HCT116 (cell line): ENCODE measurements around the gene CFAP61. TPM values are rescaled to one million over a fixed set of nuclear protein-coding genes. Genes with fewer than 3 reads are reported as not detected.

Experiments used
- ATAC-seq: fragments of 200-7000 bp; cut with Tn5 transposase; 2 replicates; pipeline ENCODE4 v1.9.1; 2020; ENCODE audit warnings: mild to moderate bottlenecking, moderate library complexity
- BruUV-seq: library from RNA; stranded (reverse); fragments of 400-500 nt; replicated peaks from 2 replicates; lab custom pipeline; 2021; lab: Mats Ljungman, UMichigan
- CTCF ChIA-PET: fragments of 300-600 bp; sonication (Branson Sonifier 250); formaldehyde crosslinking; loops from one replicate; lab custom pipeline; 2021; ENCODE audit warnings: antibody characterized with exemption; lab: Charles Lee
- POLR2A ChIA-PET: fragments of 300-600, 350-600 bp; sonication (Branson Sonifier 250); formaldehyde crosslinking; loops from one replicate; lab custom pipeline; 2021; ENCODE audit warnings: antibody characterized with exemption; lab: Charles Lee
- RAD21 ChIA-PET, 2 experiments: fragments of 300-600 bp; sonication (Branson Sonifier 250); formaldehyde crosslinking; loops; one replicate each; lab custom pipeline; 2023; ENCODE audit warnings: low total read pairs in 2 of 2; ENCODE audit not compliant: uncharacterized antibody in 2 of 2, unreplicated experiment in 2 of 2, low non-redundant PET in 1 of 2; lab: Charles Lee
- DNase-seq: peaks from one replicate; pipeline ENCODE4 v3.0.0-alpha.2; 2010; ENCODE audit warnings: low read depth, low spot score
- H2AFZ ChIP-seq: fragments of 200-600 bp; shearing (Covaris generic), sonication (generic); 2 replicates; pipeline ENCODE4 v1.6.1; 2017; ENCODE audit warnings: low read depth, mixed run types, mixed read lengths, antibody characterized with exemption, low read length; ENCODE audit not compliant: poor library complexity, severe bottlenecking
- H3K27ac ChIP-seq: 2 replicates; pipeline ENCODE4 v1.5.1; 2012; ENCODE audit warnings: low read depth, low read length
- H3K27me3 ChIP-seq: fragments of 200-600 bp; sonication (generic); 2 replicates; pipeline ENCODE4 v1.6.1; 2016; ENCODE audit warnings: mixed run types, low read length, mixed read lengths; ENCODE audit not compliant: insufficient read depth
- H3K36me3 ChIP-seq, 2 experiments: fragments of 200-500 bp in 1 of 2; fragments of 200-600 bp in 1 of 2; sonication (Bioruptor generic) in 1 of 2; sonication (generic) in 1 of 2; 2 replicates each; pipeline versions ENCODE4 v1.5.1 to v1.6.1; 2014 to 2016; ENCODE audit warnings: low read length in 2 of 2, inconsistent platforms in 1 of 2, mixed read lengths in 1 of 2, mixed run types in 1 of 2; ENCODE audit not compliant: insufficient read depth in 2 of 2, control insufficient read depth in 1 of 2
- H3K4me1 ChIP-seq, 2 experiments: fragments of 200-600 bp in 1 of 2; sonication (generic) in 1 of 2; 2 replicates each; pipeline versions ENCODE4 v1.5.1 to v1.6.1; 2012 to 2017; ENCODE audit warnings: low read length in 2 of 2, inconsistent platforms in 1 of 2, mild to moderate bottlenecking in 1 of 2, mixed read lengths in 1 of 2, mixed run types in 1 of 2, moderate library complexity in 1 of 2; ENCODE audit not compliant: insufficient read depth in 2 of 2, control insufficient read depth in 1 of 2
- H3K4me2 ChIP-seq: fragments of 200-600 bp; sonication (generic); 2 replicates; pipeline ENCODE4 v1.6.1; 2017; ENCODE audit warnings: mixed run types, low read length, mixed read lengths
- H3K4me3 ChIP-seq, 2 experiments: fragments of 200-600 bp in 1 of 2; sonication (generic) in 1 of 2; replicated peaks in 1 of 2; 2 replicates each; pipeline ENCODE4 v1.5.1; 2011 to 2016; ENCODE audit warnings: low read length in 2 of 2, control low read depth in 1 of 2, low read depth in 1 of 2, mild to moderate bottlenecking in 1 of 2, mixed read lengths in 1 of 2, mixed run types in 1 of 2
- H3K79me2 ChIP-seq: fragments of 200-600 bp; sonication (generic); 2 replicates; pipeline ENCODE4 v1.6.1; 2017; ENCODE audit warnings: mild to moderate bottlenecking, mixed run types, low read length, moderate library complexity, mixed read lengths; ENCODE audit not compliant: insufficient read depth
- H3K9ac ChIP-seq: fragments of 200-600 bp; sonication (generic); 2 replicates; pipeline ENCODE4 v1.6.1; 2016; ENCODE audit warnings: low read length, mixed read lengths
- H3K9me2 ChIP-seq: fragments of 200-600 bp; sonication (generic), shearing (Covaris generic); 2 replicates; pipeline ENCODE4 v1.6.1; 2017; ENCODE audit warnings: mixed run types, mild to moderate bottlenecking, moderate library complexity; ENCODE audit not compliant: insufficient read depth
- H3K9me3 ChIP-seq, 2 experiments: fragments of 200-500 bp in 1 of 2; fragments of 200-600 bp in 1 of 2; sonication (Bioruptor generic) in 1 of 2; sonication (generic) in 1 of 2; 2 replicates each; pipeline ENCODE4 v1.6.1; 2014 to 2017; ENCODE audit warnings: low read length in 2 of 2, mixed read lengths in 2 of 2, inconsistent platforms in 1 of 2, low read depth in 1 of 2, mild to moderate bottlenecking in 1 of 2, mixed run types in 1 of 2, moderate library complexity in 1 of 2; ENCODE audit not compliant: control insufficient read depth in 1 of 2, insufficient read depth in 1 of 2
- H4K20me1 ChIP-seq: fragments of 200-600 bp; sonication (generic), shearing (Covaris generic); 2 replicates; pipeline ENCODE4 v1.6.1; 2017; ENCODE audit warnings: mixed run types, mild to moderate bottlenecking, moderate library complexity; ENCODE audit not compliant: insufficient read depth
- CBX3 ChIP-seq: IDR thresholded peaks from 2 replicates; pipeline ENCODE4 v1.6.1; 2012; ENCODE audit warnings: low read depth
- CEBPB ChIP-seq: IDR thresholded peaks from 2 replicates; pipeline ENCODE4 v1.6.1; 2012; ENCODE audit warnings: low read depth
- EGR1 ChIP-seq: IDR thresholded peaks from 2 replicates; pipeline ENCODE4 v1.6.1; 2012; ENCODE audit warnings: low read depth
- FOSL1 ChIP-seq: IDR thresholded peaks from 2 replicates; pipeline ENCODE4 v1.6.1; 2012; ENCODE audit warnings: low read depth
- JUND ChIP-seq: IDR thresholded peaks from 2 replicates; pipeline ENCODE4 v1.6.1; 2012
- POLR2A ChIP-seq: IDR thresholded peaks from 2 replicates; pipeline ENCODE4 v1.7.0; 2011; ENCODE audit warnings: borderline replicate concordance; ENCODE audit not compliant: insufficient read depth, insufficient read length; ENCODE audit errors: extremely low read depth
- POLR2AphosphoS5 ChIP-seq: IDR thresholded peaks from 2 replicates; pipeline ENCODE4 v1.6.1; 2011; ENCODE audit warnings: mild to moderate bottlenecking, low read depth, low read length, moderate library complexity
- RAD21 ChIP-seq: IDR thresholded peaks from 2 replicates; pipeline ENCODE4 v1.6.1; 2012; ENCODE audit warnings: low read depth, mild to moderate bottlenecking
- SIN3A ChIP-seq: IDR thresholded peaks from 2 replicates; pipeline ENCODE4 v1.6.1; 2012; ENCODE audit warnings: low read depth
- SP1 ChIP-seq: IDR thresholded peaks from 2 replicates; pipeline ENCODE4 v1.6.1; 2012; ENCODE audit warnings: low read depth
- TCF7L2 ChIP-seq: IDR thresholded peaks from 2 replicates; pipeline ENCODE4 v1.7.0; 2011; ENCODE audit warnings: borderline replicate concordance, inconsistent platforms; ENCODE audit not compliant: insufficient read depth, insufficient read length; ENCODE audit errors: extremely low read depth
- YY1 ChIP-seq: IDR thresholded peaks from 2 replicates; pipeline ENCODE4 v1.6.1; 2011; ENCODE audit warnings: low read length, low read depth, moderate library complexity, mild to moderate bottlenecking; ENCODE audit not compliant: insufficient replicate concordance; ENCODE audit errors: extremely low read depth
- ZNF274 ChIP-seq: fragments of 200-500 bp; sonication (Bioruptor generic); IDR thresholded peaks from 2 replicates; pipeline ENCODE4 v1.6.1; 2014; ENCODE audit warnings: mild to moderate bottlenecking, low read depth, low read length, inconsistent platforms
- intact Hi-C: fragments of 100-400 bp; cut with micrococcal nuclease; formaldehyde crosslinking; loops from 2 replicates; pipeline ENCODE4 v1.10.0; 2022
- total RNA-seq: library from RNA; stranded (reverse); gene quantifications from one replicate; pipeline ENCODE4 v1.2.1, GENCODE V29; 2021; ENCODE audit not compliant: unreplicated experiment
- TF ChIP-seq, protein P1 (sequence below): IDR thresholded peaks from 2 replicates; pipeline ENCODE4 v1.6.1; 2012
- TF ChIP-seq, protein P2 (sequence below), 3 experiments: fragments of 200-600 bp in 1 of 3; sonication (generic) in 1 of 3; IDR thresholded peaks in 2 of 3; conservative IDR thresholded peaks in 1 of 3; 2 replicates each; pipeline ENCODE4 v1.5.1; 2012 to 2017; ENCODE audit warnings: low read depth in 2 of 3, low read length in 2 of 3, antibody characterized with exemption in 1 of 3, borderline replicate concordance in 1 of 3, control low read depth in 1 of 3, mild to moderate bottlenecking in 1 of 3, mixed read lengths in 1 of 3, mixed run types in 1 of 3, moderate library complexity in 1 of 3; ENCODE audit not compliant: insufficient read depth in 1 of 3

The CFAP61 gene
- total RNA-seq, 1 experiment from 2014 or later = 1.7 TPM

DNA sequence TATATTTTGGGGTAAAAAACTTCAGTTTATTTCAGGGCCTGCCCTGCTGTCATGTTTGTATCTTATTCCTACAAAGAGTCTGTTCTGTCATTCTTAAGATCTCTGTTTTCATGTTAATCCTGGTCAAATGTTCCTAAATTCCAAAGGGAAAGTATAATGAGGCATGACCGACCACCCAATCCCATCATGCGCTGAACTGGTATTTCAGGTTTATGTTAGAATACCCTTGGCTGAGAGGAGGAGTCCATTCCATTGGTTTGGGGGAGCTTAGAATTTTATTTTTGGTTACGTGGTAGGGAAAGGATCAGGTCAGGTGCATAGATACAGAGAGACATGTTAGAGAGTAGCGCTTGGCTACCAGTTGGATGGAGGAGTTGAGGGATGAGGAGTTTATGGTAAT lies 25.7 kb downstream of the CFAP61 start:
- Histone ChIP-seq H3K27me3 (peaks cover 11% of the 10 kb centered on the region; the same call in 1 of the 2 replicates), H2AFZ (no peak overlapping the region), H3K9ac (no peak overlapping the region), H3K9me3 (no peaks in the 10 kb centered on the region), H3K4me2 (no peak overlapping the region), H4K20me1 (no peaks in the 10 kb centered on the region), H3K4me1 (no peaks in the 10 kb centered on the region), H3K9me2 (no peaks in the 10 kb centered on the region), H3K79me2 (no peaks in the 10 kb centered on the region), H3K4me3 (no peak overlapping the region), H3K36me3 (no peaks in the 10 kb centered on the region), H3K27ac (no peak overlapping the region)
- intact Hi-C loops = no loop called here
- ChIA-PET CTCF (no interaction called here), RAD21 (no interaction called here), POLR2A (no interaction called here)
- DNase-seq (no peak), ATAC-seq (no peak)
- TF ChIP-seq SP1 = no peak
- TF ChIP-seq ZNF274 = no peak
- no peak for TF ChIP-seq YY1
- no peak for TF ChIP-seq JUND
- TF ChIP-seq RAD21 = no peak
- BruUV-seq = no TSS peak

DNA sequence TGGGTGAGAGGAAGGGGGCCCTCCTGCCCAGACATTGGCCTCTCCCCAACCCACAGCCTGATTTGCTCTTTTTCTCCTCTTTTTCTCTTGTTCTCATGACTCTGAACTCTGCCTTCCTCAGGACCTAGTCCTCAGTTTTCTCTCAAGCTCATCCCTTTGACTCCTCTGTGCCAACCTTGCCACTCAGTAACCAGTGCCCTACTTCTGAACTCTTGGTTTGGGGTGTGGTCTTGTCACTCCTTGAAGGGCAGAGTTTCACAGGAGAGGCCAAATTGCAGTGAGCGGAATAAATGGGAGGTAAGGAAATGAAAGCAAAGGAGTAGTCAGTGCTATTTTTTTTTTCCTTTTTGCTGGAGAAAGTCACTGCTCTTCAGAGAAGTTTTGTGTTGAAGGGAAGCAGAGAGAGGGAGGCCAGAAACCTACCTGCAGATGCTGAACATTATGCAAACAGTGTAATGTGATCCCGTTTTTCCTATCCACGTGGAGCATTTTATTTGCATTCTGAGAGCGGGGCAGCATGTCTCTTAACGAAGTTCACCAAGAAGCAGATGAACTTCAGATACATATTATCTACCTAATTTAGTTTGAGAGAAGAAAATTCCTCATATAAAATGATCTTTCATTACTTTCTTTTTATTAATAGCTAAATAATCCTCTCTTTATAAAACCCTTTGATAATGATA lies 26.9 kb downstream of the CFAP61 start:
- H3K9me3 ChIP-seq = no peaks in the 10 kb centered on the region
- no peaks in the 10 kb centered on the region for H3K4me1 ChIP-seq
- H2AFZ ChIP-seq = no peak overlapping the region
- POLR2A ChIA-PET = no interaction called here
- RAD21 ChIA-PET = no interaction called here
- H3K4me2 ChIP-seq = no peak overlapping the region
- H3K36me3 ChIP-seq = no peaks in the 10 kb centered on the region
- H4K20me1 ChIP-seq = no peaks in the 10 kb centered on the region
- ATAC-seq (no peak), DNase-seq (no peak)
- no peaks in the 10 kb centered on the region for H3K79me2 ChIP-seq
- no TSS peak for BruUV-seq
- H3K27ac ChIP-seq = no peak overlapping the region
- no peaks in the 10 kb centered on the region for H3K9me2 ChIP-seq
- CTCF ChIA-PET = no interaction called here
- no peak overlapping the region for H3K9ac ChIP-seq
- H3K4me3 ChIP-seq = no peak overlapping the region
- peaks cover 11% of the 10 kb centered on the region; the same call in 1 of the 2 replicates for H3K27me3 ChIP-seq
- intact Hi-C loops = no loop called here
- TF ChIP-seq TCF7L2 (no peak), JUND (no peak), RAD21 (no peak), CBX3 (no peak), FOSL1 (no peak), POLR2AphosphoS5 (no peak), YY1 (no peak), CEBPB (no peak), POLR2A (no peak), EGR1 (no peak), SIN3A (no peak)
- TF ChIP-seq, protein P1, sequence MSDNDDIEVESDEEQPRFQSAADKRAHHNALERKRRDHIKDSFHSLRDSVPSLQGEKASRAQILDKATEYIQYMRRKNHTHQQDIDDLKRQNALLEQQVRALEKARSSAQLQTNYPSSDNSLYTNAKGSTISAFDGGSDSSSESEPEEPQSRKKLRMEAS = no peak
- TF ChIP-seq, protein P2, sequence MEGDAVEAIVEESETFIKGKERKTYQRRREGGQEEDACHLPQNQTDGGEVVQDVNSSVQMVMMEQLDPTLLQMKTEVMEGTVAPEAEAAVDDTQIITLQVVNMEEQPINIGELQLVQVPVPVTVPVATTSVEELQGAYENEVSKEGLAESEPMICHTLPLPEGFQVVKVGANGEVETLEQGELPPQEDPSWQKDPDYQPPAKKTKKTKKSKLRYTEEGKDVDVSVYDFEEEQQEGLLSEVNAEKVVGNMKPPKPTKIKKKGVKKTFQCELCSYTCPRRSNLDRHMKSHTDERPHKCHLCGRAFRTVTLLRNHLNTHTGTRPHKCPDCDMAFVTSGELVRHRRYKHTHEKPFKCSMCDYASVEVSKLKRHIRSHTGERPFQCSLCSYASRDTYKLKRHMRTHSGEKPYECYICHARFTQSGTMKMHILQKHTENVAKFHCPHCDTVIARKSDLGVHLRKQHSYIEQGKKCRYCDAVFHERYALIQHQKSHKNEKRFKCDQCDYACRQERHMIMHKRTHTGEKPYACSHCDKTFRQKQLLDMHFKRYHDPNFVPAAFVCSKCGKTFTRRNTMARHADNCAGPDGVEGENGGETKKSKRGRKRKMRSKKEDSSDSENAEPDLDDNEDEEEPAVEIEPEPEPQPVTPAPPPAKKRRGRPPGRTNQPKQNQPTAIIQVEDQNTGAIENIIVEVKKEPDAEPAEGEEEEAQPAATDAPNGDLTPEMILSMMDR (IDR thresholded peaks at IDR 0.05 in 2 of 3, conservative IDR thresholded peaks at IDR 0.05 in 1 of 3; ENCODE audit: borderline replicate concordance in 1 of 3, insufficient read depth in 1 of 3, low read depth in 2 of 3, low read length in 2 of 3) = no peak
